GM10248 (cell line): ENCODE measurements around the gene TPCN1.

Source experiments
- CTCF ChIA-PET: fragments of 300-600 bp; sonication (Branson Sonifier 250); formaldehyde crosslinking; extraction: SDS; loops from one replicate; lab custom pipeline; 2021; ENCODE audit warnings: antibody characterized with exemption; lab: Yijun Ruan, JAX
- POLR2A ChIA-PET: fragments of 350-650 bp; sonication (Branson Sonifier 250); formaldehyde crosslinking; extraction: SDS; loops from one replicate; lab custom pipeline; 2020; ENCODE audit warnings: antibody characterized with exemption; lab: Yijun Ruan, JAX
- DNase-seq: peaks from one replicate; pipeline ENCODE4 v3.0.0; 2012; ENCODE audit errors: extremely low spot score
- CTCF ChIP-seq: IDR thresholded peaks from 2 replicates; pipeline ENCODE4 v1.5.1; 2012; ENCODE audit warnings: mild to moderate bottlenecking, low read depth; ENCODE audit errors: extremely low read depth, missing control alignments, control extremely low read depth

The TPCN1 gene

GRCh38 chr12:113268621-113269020 lies 47.4 kb downstream of the TPCN1 start:
- ChIA-PET POLR2A (no interaction called here), CTCF (no interaction called here)
- TF ChIP-seq CTCF, result no peak
- no peak for DNase-seq

DNA sequence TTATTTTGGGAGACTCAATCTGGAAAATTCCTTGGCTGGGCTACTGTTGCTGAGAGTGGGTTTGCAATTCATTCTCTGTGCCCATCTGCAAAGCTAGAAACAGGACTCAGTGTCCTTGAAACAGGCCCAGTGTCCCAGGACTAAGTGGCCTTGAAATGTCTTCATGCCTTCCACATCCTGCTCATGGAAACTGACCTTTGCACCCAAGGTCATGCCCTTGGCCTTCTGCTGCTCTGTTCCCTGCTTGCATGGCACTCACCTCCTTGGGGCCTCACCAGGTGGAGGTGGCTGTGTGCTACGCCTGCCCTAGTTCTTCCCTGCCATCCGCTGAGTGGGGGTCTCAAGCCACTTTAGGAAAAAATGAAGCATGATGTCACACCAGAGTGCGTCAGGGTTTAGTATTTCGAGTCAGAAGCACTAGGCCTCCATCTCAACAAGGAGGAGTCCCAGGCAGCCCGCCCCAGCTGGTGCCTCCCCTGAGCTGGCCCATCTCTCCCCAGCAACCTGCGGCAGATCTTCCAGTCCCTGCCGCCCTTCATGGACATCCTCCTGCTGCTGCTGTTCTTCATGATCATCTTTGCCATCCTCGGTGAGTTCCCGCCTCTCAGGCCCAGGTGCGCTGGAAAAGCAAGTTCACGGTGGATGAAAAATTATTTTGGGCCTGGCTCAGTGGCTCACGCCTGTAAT lies 48.1 kb downstream of the TPCN1 start:
- CTCF ChIA-PET, result interaction anchor here (1.5 kb wide), 1 partner anchor 72 kb away, joined by 4 read pairs; no protein-coding TSS in a partner anchor
- TF ChIP-seq CTCF, result no peak
- DNase-seq, result no peak
- POLR2A ChIA-PET, result no interaction called here

- no peak for TF ChIP-seq CTCF
- ChIA-PET CTCF (interaction anchor here (1.3 to 1.5 kb wide), 2 partner anchors 10 to 73 kb away, joined by 3 to 4 read pairs; no protein-coding TSS in a partner anchor), POLR2A (no interaction called here)
- DNase-seq, result no peak
Observed at GRCh38 chr12:113270709-113271009, 49.4 kb downstream of the TPCN1 start.

DNA sequence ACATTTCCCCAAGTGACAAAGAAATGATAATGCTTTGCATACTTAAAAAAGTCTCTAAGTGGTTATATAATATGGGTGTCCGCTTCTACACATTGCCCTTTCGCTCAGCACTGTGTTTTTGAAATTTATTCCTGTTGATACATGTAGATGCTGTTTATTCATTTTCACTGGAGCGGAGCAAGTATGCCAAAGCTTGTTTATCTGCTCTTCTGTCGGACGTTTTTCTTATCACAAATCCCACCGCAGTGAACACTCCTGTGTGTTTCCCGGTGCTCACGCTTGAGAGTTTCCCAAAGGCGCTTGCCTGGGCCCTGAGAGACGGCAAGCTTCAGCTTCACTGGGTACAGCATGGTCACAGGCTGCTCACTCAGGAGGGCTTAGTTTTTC lies 50.2 kb downstream of the TPCN1 start:
- ChIA-PET CTCF (interaction anchor here (1.3 kb wide), 1 partner anchor 11 kb away, joined by 3 read pairs; no protein-coding TSS in a partner anchor), POLR2A (no interaction called here)
- no peak for TF ChIP-seq CTCF
- DNase-seq, result no peak

DNA sequence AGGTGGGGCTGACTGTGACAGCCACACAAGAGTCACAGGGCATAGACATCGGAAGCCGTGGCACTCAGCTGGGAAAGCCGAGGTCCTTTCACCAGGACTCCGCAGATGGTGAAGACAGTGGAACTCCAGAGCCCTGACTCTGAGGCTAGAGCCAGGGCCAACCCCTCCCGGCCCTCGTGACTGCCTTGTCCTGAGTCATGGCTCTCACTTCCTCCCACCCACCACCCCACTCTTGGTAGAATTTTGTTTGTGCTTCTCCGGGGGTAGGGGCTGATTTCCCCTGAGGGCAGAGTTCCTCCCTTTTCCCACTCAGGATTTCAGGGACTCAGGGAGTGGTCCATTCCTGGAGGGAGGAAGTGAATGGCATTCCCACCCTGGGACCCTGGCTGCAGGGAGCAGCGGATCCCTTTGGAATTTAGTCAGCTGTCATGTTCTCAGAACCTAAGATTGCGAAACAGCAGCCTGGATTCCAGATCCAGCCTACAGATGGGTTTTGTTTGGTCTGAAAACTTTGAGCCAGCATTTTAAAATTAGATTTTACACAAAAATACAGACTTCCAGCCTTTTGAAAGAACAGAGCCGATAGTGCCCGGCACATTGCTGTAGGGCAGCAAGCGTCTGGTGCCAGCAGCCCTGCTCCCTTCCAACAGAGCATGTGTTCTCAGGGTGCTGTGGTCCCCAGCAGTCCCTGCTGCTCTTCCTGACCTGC lies 50.7 kb downstream of the TPCN1 start:
- POLR2A ChIA-PET, result no interaction called here
- CTCF ChIA-PET, result interaction anchor here (1.3 kb wide), 1 partner anchor 12 kb away, joined by 3 read pairs; no protein-coding TSS in a partner anchor
- DNase-seq, result peak; percentile 74
- TF ChIP-seq CTCF, result no peak

- ChIA-PET CTCF (no interaction called here), POLR2A (no interaction called here)
- DNase-seq, result no peak
- no peak for TF ChIP-seq CTCF
Observed at GRCh38 chr12:113273053-113273725, 51.9 kb downstream of the TPCN1 start.
